IMR-90 (cell line): Measurements from ENCODE around the gene CSNK2A1. TPM values are rescaled to one million over a fixed set of nuclear protein-coding genes. Genes with fewer than 3 reads are reported as not detected.

Source experiments
- ATAC-seq: fragments of 200-7000 bp; cut with Tn5 transposase; 2 replicates; pipeline ENCODE4 v1.9.1; 2020; ENCODE audit warnings: low read depth, mild to moderate bottlenecking, moderate library complexity
- BruUV-seq: library from RNA; stranded (reverse); fragments of 400-500 nt; replicated peaks from 2 replicates; lab custom pipeline; 2021; lab: Mats Ljungman, UMichigan
- CTCF ChIA-PET: fragments of 300-600 bp; formaldehyde crosslinking; extraction: SDS; loops from one replicate; lab custom pipeline; 2021; ENCODE audit warnings: antibody characterized with exemption; lab: Yijun Ruan, JAX
- POLR2A ChIA-PET: fragments of 300-600 bp; sonication (Branson Sonifier 250); formaldehyde crosslinking; loops from one replicate; lab custom pipeline; 2022; ENCODE audit warnings: antibody characterized with exemption; ENCODE audit not compliant: unreplicated experiment; lab: Charles Lee
- DNase-seq: peaks from one replicate; pipeline ENCODE4 v3.0.0; 2013
- H2AFZ ChIP-seq: replicated peaks from 2 replicates; pipeline ENCODE3; 2013; ENCODE audit warnings: low read length, mild to moderate bottlenecking; ENCODE audit not compliant: poor library complexity
- H2AK5ac ChIP-seq: 2 replicates; pipeline ENCODE4 v1.6.1; 2013; ENCODE audit warnings: low read depth, low read length, inconsistent platforms
- H2AK9ac ChIP-seq: replicated peaks from 2 replicates; pipeline ENCODE3; 2013; ENCODE audit warnings: mild to moderate bottlenecking, low read depth, low read length, moderate library complexity; ENCODE audit not compliant: poor library complexity
- H2BK120ac ChIP-seq: 2 replicates; pipeline ENCODE4 v1.6.1; 2013; ENCODE audit warnings: low read depth, low read length, inconsistent platforms
- H2BK15ac ChIP-seq: 3 replicates; pipeline ENCODE4 v1.6.1; 2013; ENCODE audit warnings: low read depth, low read length, inconsistent platforms
- H2BK20ac ChIP-seq: 2 replicates; pipeline ENCODE4 v1.6.1; 2013; ENCODE audit warnings: low read depth, mild to moderate bottlenecking, inconsistent platforms, low read length, moderate library complexity
- H2BK5ac ChIP-seq: 2 replicates; pipeline ENCODE4 v1.6.1; 2013; ENCODE audit warnings: mild to moderate bottlenecking, low read depth, low read length, inconsistent platforms; ENCODE audit not compliant: poor library complexity, severe bottlenecking
- H3K14ac ChIP-seq: replicated peaks from 2 replicates; pipeline ENCODE4 v1.6.1; 2013; ENCODE audit warnings: low read depth, low read length, inconsistent platforms
- H3K18ac ChIP-seq: 2 replicates; pipeline ENCODE4 v1.6.1; 2013; ENCODE audit warnings: low read depth, low read length, control low read depth
- H3K23ac ChIP-seq: 2 replicates; pipeline ENCODE4 v1.6.1; 2013; ENCODE audit warnings: low read depth, low read length, inconsistent platforms
- H3K27ac ChIP-seq: 2 replicates; pipeline ENCODE4 v1.5.1; 2013; ENCODE audit warnings: mild to moderate bottlenecking, control low read depth, low read length; ENCODE audit not compliant: insufficient read depth
- H3K27me3 ChIP-seq: 2 replicates; pipeline ENCODE4 v1.6.1; 2013; ENCODE audit warnings: low read length; ENCODE audit not compliant: control insufficient read depth, insufficient read depth
- H3K36me3 ChIP-seq: 2 replicates; pipeline ENCODE4 v1.6.1; 2013; ENCODE audit warnings: low read length, mixed read lengths; ENCODE audit not compliant: control insufficient read depth, insufficient read depth
- H3K4ac ChIP-seq: 2 replicates; pipeline ENCODE4 v1.6.1; 2013; ENCODE audit warnings: low read depth, low read length, inconsistent platforms
- H3K4me1 ChIP-seq: 2 replicates; pipeline ENCODE4 v1.6.1; 2013; ENCODE audit warnings: low read length, mixed read lengths; ENCODE audit not compliant: control insufficient read depth, insufficient read depth
- H3K4me2 ChIP-seq: 2 replicates; pipeline ENCODE4 v1.6.1; 2013; ENCODE audit warnings: low read depth, mild to moderate bottlenecking, control low read depth, low read length, moderate library complexity
- H3K4me3 ChIP-seq: 2 replicates; pipeline ENCODE4 v1.5.1; 2013; ENCODE audit warnings: low read depth, mild to moderate bottlenecking, control low read depth, low read length, moderate library complexity; ENCODE audit not compliant: insufficient read depth
- H3K56ac ChIP-seq: 2 replicates; pipeline ENCODE4 v1.6.1; 2013; ENCODE audit warnings: low read length, inconsistent platforms; ENCODE audit not compliant: insufficient read depth; ENCODE audit errors: extremely low read depth
- H3K79me1 ChIP-seq, 2 experiments: 2 replicates each; pipeline ENCODE4 v1.6.1; 2013; ENCODE audit warnings: low read length in 2 of 2, inconsistent platforms in 1 of 2, low read depth in 1 of 2
- H3K9ac ChIP-seq: 2 replicates; pipeline ENCODE4 v1.6.1; 2013; ENCODE audit warnings: low read depth, low read length, control low read depth
- H3K9me1 ChIP-seq: 2 replicates; pipeline ENCODE4 v1.6.1; 2013; ENCODE audit warnings: low read length, inconsistent platforms; ENCODE audit not compliant: insufficient read depth
- H3K9me3 ChIP-seq: 2 replicates; pipeline ENCODE4 v1.6.1; 2013; ENCODE audit warnings: low read length; ENCODE audit not compliant: control insufficient read depth, insufficient read depth
- H4K20me1 ChIP-seq: 2 replicates; pipeline ENCODE4 v1.6.1; 2013; ENCODE audit warnings: low read length, inconsistent platforms; ENCODE audit not compliant: insufficient read depth
- H4K5ac ChIP-seq: 2 replicates; pipeline ENCODE4 v1.6.1; 2013; ENCODE audit warnings: mild to moderate bottlenecking, low read depth, low read length, control low read depth
- H4K8ac ChIP-seq, 2 experiments: 2 replicates each; pipeline ENCODE4 v1.6.1; 2013; ENCODE audit warnings: low read depth in 2 of 2, low read length in 2 of 2, control low read depth in 1 of 2, inconsistent platforms in 1 of 2
- H4K91ac ChIP-seq: 2 replicates; pipeline ENCODE4 v1.6.1; 2013; ENCODE audit warnings: low read depth, low read length, inconsistent platforms; ENCODE audit not compliant: insufficient read depth
- BHLHE40 ChIP-seq: fragments of 150-350 bp; IDR thresholded peaks from 2 replicates; pipeline ENCODE4 v1.6.1; 2016; ENCODE audit warnings: mild to moderate bottlenecking, low read depth, low read length
- CEBPB ChIP-seq: IDR thresholded peaks from 2 replicates; pipeline ENCODE4 v1.6.1; 2012; ENCODE audit warnings: low read depth, low read length, improper control_type of control experiment
- CHD1 ChIP-seq: IDR thresholded peaks from 2 replicates; pipeline ENCODE4 v1.6.1; 2012; ENCODE audit warnings: low read depth, low read length, improper control_type of control experiment
- CTCF ChIP-seq: conservative IDR thresholded peaks from 2 replicates; pipeline ENCODE4 v1.5.1; 2012; ENCODE audit warnings: mild to moderate bottlenecking, low read depth, low read length, improper control_type of control experiment
- ELK1 ChIP-seq: fragments of 150-350 bp; IDR thresholded peaks from 2 replicates; pipeline ENCODE4 v1.6.1; 2016; ENCODE audit warnings: low read depth, mild to moderate bottlenecking, low read length, moderate library complexity, borderline replicate concordance
- FOS ChIP-seq: fragments of 150-350 bp; IDR thresholded peaks from 2 replicates; pipeline ENCODE4 v1.6.1; 2016; ENCODE audit warnings: low read depth, low read length
- MAFK ChIP-seq: IDR thresholded peaks from 2 replicates; pipeline ENCODE4 v1.6.1; 2012; ENCODE audit warnings: low read depth, low read length, improper control_type of control experiment
- MAZ ChIP-seq: IDR thresholded peaks from 2 replicates; pipeline ENCODE4 v1.6.1; 2012; ENCODE audit warnings: low read depth, mild to moderate bottlenecking, low read length, improper control_type of control experiment, moderate library complexity, borderline replicate concordance
- MXI1 ChIP-seq: IDR thresholded peaks from 2 replicates; pipeline ENCODE4 v1.6.1; 2012; ENCODE audit warnings: low read depth, mild to moderate bottlenecking, low read length, moderate library complexity, borderline replicate concordance
- NFE2L2 ChIP-seq: fragments of 150-350 bp; IDR thresholded peaks from 2 replicates; pipeline ENCODE4 v1.6.1; 2016; ENCODE audit warnings: low read depth, mild to moderate bottlenecking, low read length
- POLR2A ChIP-seq: IDR thresholded peaks from 2 replicates; pipeline ENCODE4 v1.6.1; 2012; ENCODE audit warnings: mild to moderate bottlenecking, low read depth, low read length
- RAD21 ChIP-seq: IDR thresholded peaks from 2 replicates; pipeline ENCODE4 v1.6.1; 2012; ENCODE audit warnings: low read length, improper control_type of control experiment
- RCOR1 ChIP-seq: IDR thresholded peaks from 2 replicates; pipeline ENCODE4 v1.6.1; 2012; ENCODE audit warnings: mild to moderate bottlenecking, low read length, improper control_type of control experiment; ENCODE audit not compliant: insufficient replicate concordance
- RFX5 ChIP-seq: IDR thresholded peaks from 2 replicates; pipeline ENCODE4 v1.8.0; 2012; ENCODE audit warnings: low read depth, mild to moderate bottlenecking, low read length, moderate library complexity
- SMC3 ChIP-seq: fragments of 150-350 bp; IDR thresholded peaks from 2 replicates; pipeline ENCODE4 v1.6.1; 2016; ENCODE audit warnings: low read depth, mild to moderate bottlenecking, antibody characterized with exemption, low read length, moderate library complexity
- USF2 ChIP-seq: fragments of 150-350 bp; IDR thresholded peaks from 2 replicates; pipeline ENCODE4 v1.6.1; 2017; ENCODE audit warnings: mild to moderate bottlenecking, antibody characterized with exemption, low read length, low read depth
- WGBS, 2 experiments: methylation state at CpG; one replicate each; pipeline versions ENCODE4 v1.1.5 to v1.1.7; 2013; ENCODE audit warnings: missing lambda C conversion rate in 2 of 2; ENCODE audit not compliant: insufficient read length in 1 of 2; ENCODE audit errors: extremely low coverage in 2 of 2; 5-methylcytosine and 5-hydroxymethylcytosine counted together
- dilution Hi-C: fragments of 300-500 bp; cut with HindIII; formaldehyde crosslinking; loops from one replicate; pipeline ENCODE4 v1.14.3; 2018; ENCODE audit warnings: low sequenced_read_pairs; ENCODE audit not compliant: unreplicated experiment
- in situ Hi-C: fragments of 300-500 bp; cut with MboI; formaldehyde crosslinking; loops from 3 replicates; pipeline ENCODE4 v1.14.3; 2019; ENCODE audit warnings: low sequenced_read_pairs, inconsistent platforms, mixed read lengths
- intact Hi-C: fragments of 100-400 bp; cut with micrococcal nuclease; formaldehyde crosslinking; loops from 2 replicates; pipeline ENCODE4 v1.10.0; 2022
- polyA plus RNA-seq, 3 experiments: library from polyadenylated mRNA; depleted of rRNA; stranded (reverse); fragments of >200 nt; gene quantifications; 2 replicates each; pipeline ENCODE4 v1.2.3, GENCODE V29; 2012; ENCODE audit warnings: low replicate concordance in 1 of 3
- total RNA-seq: library from RNA; depleted of rRNA; stranded (reverse); fragments of >200 nt; gene quantifications from 2 replicates; pipeline ENCODE4 v1.2.3, GENCODE V29; 2012

CSNK2A1 gene
- total and polyA plus RNA-seq, 2 of the 4 experiments (the other 2 are of a cell fraction) = 86.3 to 151 TPM

- Histone ChIP-seq H3K9me3 (no peaks in the 10 kb centered on the region), H4K91ac (no peak overlapping the region), H2BK20ac (no peak overlapping the region), H2BK5ac (no peak overlapping the region), H3K4me2 (no peak overlapping the region), H3K4me1 (peaks cover 7% of the 10 kb centered on the region), H3K14ac (no peak overlapping the region), H3K36me3 (peaks cover 31% of the 10 kb centered on the region), H4K5ac (no peak overlapping the region), H3K56ac (no peak overlapping the region), H3K23ac (no peak overlapping the region), H3K18ac (no peak overlapping the region), H3K4ac (no peak overlapping the region), H3K9ac (no peak overlapping the region), H3K27me3 (no peaks in the 10 kb centered on the region), H3K9me1 (peaks cover 5% of the 10 kb centered on the region; the same call in 1 of the 2 replicates), H3K27ac (no peak overlapping the region), H2AFZ (no peak overlapping the region), H4K8ac (no peak overlapping the region), H2BK15ac (no peak overlapping the region), H2AK9ac (no peak overlapping the region), H2BK120ac (no peak overlapping the region), H3K79me1 (peaks cover 6 to 23% of the 10 kb centered on the region in 2 experiments), H4K20me1 (peaks cover 9% of the 10 kb centered on the region), H2AK5ac (no peak overlapping the region), H3K4me3 (no peak overlapping the region)
- ChIA-PET POLR2A (no interaction called here), CTCF (no interaction called here)
- DNase-seq = no peak
- intact Hi-C loops = no loop called here
- TF ChIP-seq CHD1 (no peak), NFE2L2 (no peak), RFX5 (no peak), FOS (no peak), MAZ (no peak), ELK1 (no peak), RAD21 (no peak), MXI1 (no peak), CEBPB (no peak), RCOR1 (no peak), POLR2A (no peak), CTCF (no peak), SMC3 (no peak), USF2 (no peak), MAFK (no peak), BHLHE40 (no peak)
- ATAC-seq = no peak
- no CpG with 5 or more reads among the region's 3 CpGs for WGBS, 2 experiments
- dilution Hi-C loops = no loop called here
- BruUV-seq = no TSS peak
- in situ Hi-C loops = no loop called here
These were observed 63.5 kb downstream of the CSNK2A1 start for GRCh38 chr20:480044-480443.
